Cerebellar nuclear complex (tissue), 1 donor: ENCODE data around the gene MAGI2.

Experiments
- DNase-seq, 2 experiments: peaks; one replicate each; lab custom pipeline; 2025; lab: John Stamatoyannopoulos, UW

Gene MAGI2

GRCh38 chr7:79245623-79246249 is 207.7 kb downstream of the MAGI2 start:
- no peak for DNase-seq

DNA sequence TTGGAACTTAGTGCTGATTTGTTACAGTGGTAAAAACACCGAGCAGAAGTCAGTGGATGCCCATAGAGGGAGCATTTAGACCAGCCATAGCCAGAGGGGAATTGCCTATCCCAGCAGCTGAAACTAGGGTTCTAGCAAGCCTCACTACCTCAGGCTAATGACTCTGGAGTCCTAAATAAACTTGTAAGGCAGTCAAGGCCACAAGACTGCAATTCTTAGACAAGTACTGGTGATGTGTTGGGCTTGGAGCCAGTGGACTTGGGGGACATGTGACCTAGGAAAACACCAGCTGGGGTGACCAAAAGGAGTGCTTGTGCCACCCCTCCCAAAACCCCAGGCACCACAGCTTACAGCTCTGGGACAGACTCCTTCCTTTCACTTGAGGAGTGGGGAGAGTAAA is 209.0 kb downstream of the MAGI2 start:
- DNase-seq, result no peak

- DNase-seq, result no peak
Observed at GRCh38 chr7:79241288-79242060, 212.0 kb downstream of the MAGI2 start.

DNA sequence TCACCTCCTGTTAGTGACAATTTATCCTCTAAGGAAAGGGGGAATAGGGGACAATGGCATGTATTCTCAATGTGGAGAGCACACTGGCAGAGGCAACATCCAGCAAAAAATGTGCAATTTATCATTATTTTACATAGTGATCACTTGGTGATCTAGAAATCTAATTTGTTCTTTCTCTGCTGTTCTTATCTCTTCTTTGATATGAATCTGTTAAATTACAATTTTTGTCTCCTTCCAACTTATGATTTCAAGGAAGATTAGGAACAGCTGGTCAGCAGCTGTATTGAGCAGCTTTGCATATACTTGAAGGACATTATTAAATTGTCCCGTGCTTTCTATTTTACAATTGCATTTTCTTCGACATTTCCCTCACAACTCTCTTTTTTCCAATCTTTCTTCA is 213.1 kb downstream of the MAGI2 start:
- DNase-seq, result no peak

DNA sequence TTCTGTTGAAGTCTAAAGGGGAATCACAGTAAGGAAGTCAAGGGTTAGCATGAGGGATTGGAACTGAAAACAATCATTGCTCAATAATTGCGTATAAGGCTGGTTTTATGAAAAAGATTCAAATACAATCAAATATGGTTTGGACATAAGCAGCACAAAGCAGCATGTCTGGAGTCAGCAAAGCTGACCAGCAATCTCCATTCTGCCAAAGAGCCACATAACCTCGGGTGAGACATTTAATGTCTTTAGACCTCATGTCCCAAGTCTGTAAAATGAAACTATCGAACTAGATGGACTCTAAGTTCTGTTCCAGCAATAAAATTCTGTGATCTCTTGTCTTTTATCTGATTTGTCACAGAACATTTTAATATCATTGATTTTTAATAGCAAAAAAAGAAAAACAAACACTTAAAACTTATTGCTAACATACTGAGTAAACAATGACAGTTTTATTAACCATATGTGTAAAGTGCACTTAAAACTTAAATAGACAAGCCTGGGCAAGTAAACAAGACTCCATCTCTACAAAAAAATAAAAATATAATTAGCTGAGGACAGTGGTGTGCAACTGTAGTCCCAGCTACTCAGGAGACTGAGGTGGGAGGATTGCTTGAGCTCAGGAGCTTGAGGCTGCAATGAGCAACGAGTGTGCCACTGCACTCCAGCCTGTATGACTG is 217.0 kb downstream of the MAGI2 start:
- no peak for DNase-seq

DNA sequence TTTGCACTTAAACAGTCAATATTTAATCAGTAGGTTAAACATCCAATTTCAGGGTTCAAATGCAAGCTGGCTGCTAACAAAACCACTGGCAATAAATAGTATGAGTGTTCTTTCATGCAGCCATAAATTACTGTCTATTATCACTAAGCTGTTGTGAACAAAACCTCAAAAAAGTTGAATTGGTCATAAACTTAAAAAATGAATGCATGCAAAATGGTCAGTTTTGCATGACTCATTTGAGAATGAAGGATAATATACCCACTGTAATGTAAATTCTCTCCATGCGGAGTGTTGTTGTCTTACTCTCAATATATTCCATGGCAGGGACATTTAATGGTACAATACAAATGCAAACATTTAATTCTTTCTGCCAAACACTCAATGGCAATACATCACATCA is 226.4 kb downstream of the MAGI2 start:
- no peak for DNase-seq

GRCh38 chr7:79221211-79221610 is 232.3 kb downstream of the MAGI2 start:
- DNase-seq, result no peak

DNA sequence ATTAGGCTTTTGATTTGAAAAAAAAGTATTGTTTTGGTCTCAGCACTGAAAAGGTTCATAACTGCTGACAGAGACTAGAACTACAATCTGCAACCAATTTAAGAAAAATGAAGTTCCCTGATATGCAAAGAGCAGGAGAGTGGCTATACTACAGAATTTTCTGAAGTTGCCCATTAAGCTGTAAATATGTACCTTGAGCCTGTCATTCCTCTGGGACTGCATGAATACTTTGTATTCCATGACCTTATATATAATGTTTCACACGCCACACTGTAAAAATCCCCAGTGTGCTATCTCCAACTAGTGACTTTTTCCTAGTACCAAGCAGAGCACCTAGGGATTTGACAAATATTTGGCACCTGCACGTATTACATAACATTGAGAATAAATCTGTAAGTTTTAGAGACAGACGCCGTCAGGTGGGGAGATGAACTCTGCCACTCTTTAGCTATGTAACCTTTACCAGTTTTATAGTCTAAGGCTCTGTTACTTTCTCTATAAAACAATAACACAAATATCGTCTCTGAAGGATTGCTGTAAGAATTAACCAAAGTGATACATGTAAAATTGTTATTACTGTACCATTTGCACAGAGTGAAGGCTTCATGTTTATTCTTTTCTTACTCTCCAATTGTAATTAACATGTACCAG is 235.4 kb downstream of the MAGI2 start:
- no peak for DNase-seq

DNA sequence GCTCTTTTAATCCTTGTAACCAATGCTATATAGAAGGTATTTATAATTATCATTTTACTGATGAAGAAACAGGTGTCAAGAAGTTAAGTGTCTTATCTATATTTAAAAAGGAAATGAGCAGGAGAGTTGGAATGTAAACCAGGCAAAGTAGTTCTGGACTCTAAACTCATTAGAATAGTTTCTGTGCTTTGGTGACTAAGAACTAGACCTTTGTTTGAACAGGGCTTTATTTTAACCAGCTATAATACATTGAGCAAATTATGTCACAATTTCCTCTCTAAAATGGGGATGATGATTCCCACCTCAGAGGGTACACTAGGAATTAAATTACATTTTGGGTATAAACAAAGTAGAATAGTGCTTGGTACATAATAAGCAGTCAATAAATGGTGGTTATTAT is 236.0 kb downstream of the MAGI2 start:
- DNase-seq, result no peak

- peak; percentile 26 to 81 for DNase-seq
Observed at GRCh38 chr7:79216236-79216635, 237.2 kb downstream of the MAGI2 start.

- no peak for DNase-seq
Observed at GRCh38 chr7:79212334-79212733, 241.1 kb downstream of the MAGI2 start.

DNA sequence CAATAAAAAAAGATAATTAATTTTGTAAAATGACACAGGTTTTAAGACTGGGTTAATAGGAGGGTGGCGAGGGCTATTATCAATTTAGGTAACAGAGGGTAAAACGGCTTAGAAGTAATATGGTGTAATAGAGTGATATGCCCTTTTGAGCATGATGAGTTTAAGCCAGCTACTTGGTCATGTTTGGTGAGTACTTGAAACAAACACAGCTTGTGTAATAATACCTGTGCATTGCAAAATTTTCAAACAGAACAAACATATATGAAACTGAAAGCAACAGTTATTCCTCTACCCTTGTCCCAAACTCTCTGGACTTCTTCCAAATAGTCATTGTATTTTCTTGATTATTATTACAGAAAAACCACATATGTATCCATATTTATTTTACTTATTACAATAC is 241.7 kb downstream of the MAGI2 start:
- DNase-seq, result no peak

GRCh38 chr7:79199961-79200360 is 253.5 kb downstream of the MAGI2 start:
- DNase-seq, result no peak

- DNase-seq, result no peak
Observed at GRCh38 chr7:79199266-79199665, 254.2 kb downstream of the MAGI2 start.

DNA sequence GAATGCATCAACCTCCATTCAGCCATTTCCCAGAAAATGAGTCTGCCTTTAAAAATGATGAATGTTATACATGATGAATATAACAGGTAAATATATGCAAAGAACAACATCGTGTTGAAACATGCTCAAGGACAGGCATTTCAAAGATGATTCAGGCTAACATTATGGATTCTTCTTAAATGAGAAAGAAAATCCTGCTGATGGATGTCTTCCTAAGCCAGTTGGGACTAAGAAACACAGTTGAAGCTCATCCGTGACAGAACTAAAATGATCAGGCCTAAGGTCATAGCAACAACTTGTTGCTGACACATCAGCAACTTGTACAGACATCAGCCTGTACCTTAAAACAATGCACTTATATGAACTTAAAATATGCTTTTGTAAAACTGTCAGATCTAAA is 267.9 kb downstream of the MAGI2 start:
- no peak for DNase-seq

DNA sequence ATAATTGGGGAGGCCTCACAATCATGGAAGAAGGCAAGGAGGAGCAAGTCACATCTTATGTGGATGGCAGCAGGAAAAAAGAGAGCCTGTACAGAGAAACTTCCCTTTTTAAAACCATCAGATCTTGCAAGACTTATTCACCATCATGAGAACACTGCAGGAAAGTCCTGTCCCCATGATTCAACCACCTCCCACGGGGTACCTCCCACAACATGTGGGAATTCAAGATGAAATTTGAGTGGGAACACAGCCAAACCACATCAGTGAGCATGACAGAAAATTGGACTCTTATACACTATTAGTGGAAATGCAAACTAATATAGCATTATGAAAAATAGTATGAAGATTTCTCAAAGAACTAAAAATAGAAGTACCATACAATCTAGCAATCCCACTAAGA is 271.2 kb downstream of the MAGI2 start:
- DNase-seq, result no peak

- DNase-seq, result no peak
Observed at GRCh38 chr7:79180533-79180932, 272.9 kb downstream of the MAGI2 start.

DNA sequence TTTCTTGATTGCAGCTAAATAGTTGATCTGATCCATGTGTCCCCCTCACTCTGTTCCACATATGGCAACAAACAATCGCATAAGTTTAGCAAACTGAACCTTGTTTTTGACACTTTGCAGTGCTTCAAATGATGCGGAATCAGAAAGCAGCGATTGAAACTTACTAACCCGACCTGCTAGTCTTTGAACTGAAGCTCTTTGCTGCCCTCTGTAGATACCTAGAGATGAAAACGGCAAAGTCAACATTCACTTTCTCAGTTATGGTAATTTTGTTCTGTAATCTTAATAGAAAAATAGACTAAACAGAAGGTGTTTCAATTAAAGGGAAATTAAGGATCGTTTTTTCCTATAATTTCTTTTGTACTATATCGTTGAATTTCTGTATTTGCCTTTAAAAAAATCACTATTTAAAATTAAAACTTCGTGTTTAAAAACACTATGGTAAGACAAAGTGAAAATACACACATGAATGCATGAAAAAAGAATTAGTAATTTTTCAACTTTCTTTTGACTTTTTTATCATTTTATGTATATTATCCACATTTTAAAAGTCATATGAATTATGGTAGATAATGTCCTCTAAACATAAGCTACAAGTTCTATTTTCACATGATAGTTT is 276.5 kb downstream of the MAGI2 start:
- DNase-seq, result peak in 1 of 2 experiments; percentile 34

GRCh38 chr7:79175374-79175773 is 278.1 kb downstream of the MAGI2 start:
- DNase-seq, result no peak

- no peak for DNase-seq
Observed at GRCh38 chr7:79165225-79165624, 288.2 kb downstream of the MAGI2 start.

- no peak for DNase-seq
Observed at GRCh38 chr7:79159040-79159664, 294.3 kb downstream of the MAGI2 start.

DNA sequence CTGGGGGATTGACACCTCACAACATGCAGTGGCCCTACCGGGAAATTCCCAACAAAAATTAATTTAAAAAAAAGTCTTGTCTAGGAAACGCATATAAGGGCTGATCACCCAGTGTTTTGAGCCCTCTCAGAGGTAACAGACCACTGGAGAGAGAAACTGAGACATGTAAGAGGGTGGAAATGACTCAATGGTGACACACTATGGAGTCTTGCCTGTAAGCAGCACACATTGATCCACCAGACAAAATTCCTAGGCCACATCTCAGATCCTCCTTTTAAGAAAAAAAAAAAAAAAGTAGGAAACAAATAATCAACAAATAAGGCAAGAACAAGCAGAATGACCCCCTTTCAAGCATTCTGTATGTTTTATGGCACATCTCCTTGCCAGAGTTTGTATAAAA is 296.2 kb downstream of the MAGI2 start:
- DNase-seq, result no peak
